RWPE1 (cell line): ENCODE measurements around the gene TPGS2.
A peak's percentile ranks its signal among the peaks of the same experiment; 100 is the strongest.
"Not testable (repeated sequence)": the region's sequence is repeated elsewhere in the genome, so short reads cannot be mapped to it uniquely, and the experiment has no call there.

Source experiments
- CTCF ChIA-PET: fragments of 350-600 bp; sonication (Branson Sonifier 250); formaldehyde crosslinking; extraction: SDS; loops from one replicate; lab custom pipeline; 2021; lab: Yijun Ruan, JAX
- POLR2A ChIA-PET: fragments of 400-600 bp; formaldehyde crosslinking; extraction: SDS; loops from one replicate; lab custom pipeline; 2020; ENCODE audit warnings: antibody characterized with exemption; ENCODE audit not compliant: low non-redundant PET; lab: Yijun Ruan, JAX
- DNase-seq: peaks from one replicate; pipeline ENCODE4 v3.0.0; 2012; ENCODE audit warnings: low spot score
- H3K27ac ChIP-seq: fragments of 450-650 bp; 2 replicates; pipeline ENCODE4 v1.5.1; 2017
- CTCF ChIP-seq: fragments of 450-650 bp; conservative IDR thresholded peaks from 2 replicates; pipeline ENCODE4 v1.5.1; 2017; ENCODE audit warnings: low read depth, mild to moderate bottlenecking

Gene TPGS2

GRCh38 chr18:36828630-36829361, at the start of gene TPGS2, which contains the start of gene KIAA1328:
TPGS2 (minus strand) TSS chr18:36829002; CDS start chr18:36828767, 235 bp downstream.
KIAA1328 (plus strand) TSS chr18:36829127; CDS start chr18:36829139, 12 bp downstream.
- POLR2A ChIA-PET: interaction anchor here (0.7 kb wide), 1 partner anchor 506 kb away, joined by 4 read pairs; no protein-coding TSS in a partner anchor

DNA sequence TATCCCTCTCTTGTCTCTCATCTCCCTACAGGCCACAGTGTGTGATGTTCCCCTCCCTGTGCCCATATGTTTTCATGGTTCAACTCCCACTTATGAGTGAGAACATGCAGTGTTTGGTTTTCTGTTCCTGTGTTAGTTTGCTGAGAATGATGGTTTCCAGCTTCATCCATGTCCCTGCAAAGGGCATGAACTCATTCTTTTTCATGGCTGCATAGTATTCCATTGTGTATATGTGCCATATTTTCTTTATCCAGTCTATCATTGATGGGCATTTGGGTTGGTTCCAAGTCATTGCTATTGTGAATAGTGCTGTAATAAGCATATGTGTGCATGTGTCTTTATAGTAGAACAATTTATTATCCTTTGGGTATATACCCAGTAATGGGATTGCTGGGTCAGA, 45.0 kb upstream of the TPGS2 start:
- CTCF ChIA-PET: interaction anchor here (0.7 kb wide), 1 partner anchor 66 kb away, joined by 3 read pairs; no protein-coding TSS in a partner anchor

More at GRCh38 chr18:36828630-36829361, at the start of gene TPGS2, which contains the start of gene KIAA1328:
- peak within 1 kb of the TSS; percentile 92 for H3K27ac ChIP-seq
- TF ChIP-seq CTCF: peak; percentile 60
- DNase-seq: peak; percentile 84
- CTCF ChIA-PET: interaction anchor here (0.5 to 0.6 kb wide), 2 partner anchors 78 to 732 kb away, joined by 3 read pairs; no protein-coding TSS in a partner anchor

GRCh38 chr18:36872329-36872728, 43.5 kb upstream of the TPGS2 start:
- ChIA-PET CTCF (no interaction called here), POLR2A (interaction anchor here (0.6 kb wide), 1 partner anchor 195 kb away, joined by 5 read pairs; no protein-coding TSS in a partner anchor)
- TF ChIP-seq CTCF: no peak

More for the DNA sequence above, 45.0 kb upstream of the TPGS2 start:
- H3K27ac ChIP-seq, DNase-seq, POLR2A ChIA-PET: not testable (repeated sequence)

DNA sequence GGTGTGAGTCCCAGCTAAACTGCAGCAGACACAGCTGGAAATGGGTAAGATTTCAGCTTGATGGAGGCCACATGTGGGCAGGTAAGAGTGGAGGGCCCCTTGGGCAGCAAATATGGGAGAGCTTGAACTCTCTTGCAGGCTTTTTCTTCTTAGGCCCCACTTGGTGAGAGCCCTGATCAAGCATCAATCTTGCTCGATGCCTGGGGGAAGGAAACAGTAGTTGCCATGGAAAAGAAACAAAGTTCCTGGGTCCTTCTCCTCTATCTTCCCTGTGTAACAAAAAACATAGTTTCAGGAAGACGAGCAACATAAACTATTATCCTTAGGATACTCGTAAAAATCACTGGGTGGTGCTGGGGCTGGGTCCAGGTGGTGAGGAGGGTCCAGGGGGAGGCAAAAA, 43.0 kb upstream of the TPGS2 start:
- ChIA-PET CTCF (interaction anchor here (0.6 kb wide), 1 partner anchor 57 kb away, joined by 8 read pairs; no protein-coding TSS in a partner anchor), POLR2A (interaction anchor here (0.6 kb wide), 1 partner anchor 195 kb away, joined by 5 read pairs; no protein-coding TSS in a partner anchor)
- no peak for DNase-seq
- H3K27ac ChIP-seq: no peak overlapping the region
- TF ChIP-seq CTCF: no peak

More at GRCh38 chr18:36872329-36872728, 43.5 kb upstream of the TPGS2 start:
- no peak for DNase-seq
- H3K27ac ChIP-seq: no peak overlapping the region

GRCh38 chr18:36867056-36867455, 38.3 kb upstream of the TPGS2 start:
- H3K27ac ChIP-seq: no peak overlapping the region
- ChIA-PET POLR2A (no interaction called here), CTCF (no interaction called here)
- no peak for TF ChIP-seq CTCF
- DNase-seq: no peak

DNA sequence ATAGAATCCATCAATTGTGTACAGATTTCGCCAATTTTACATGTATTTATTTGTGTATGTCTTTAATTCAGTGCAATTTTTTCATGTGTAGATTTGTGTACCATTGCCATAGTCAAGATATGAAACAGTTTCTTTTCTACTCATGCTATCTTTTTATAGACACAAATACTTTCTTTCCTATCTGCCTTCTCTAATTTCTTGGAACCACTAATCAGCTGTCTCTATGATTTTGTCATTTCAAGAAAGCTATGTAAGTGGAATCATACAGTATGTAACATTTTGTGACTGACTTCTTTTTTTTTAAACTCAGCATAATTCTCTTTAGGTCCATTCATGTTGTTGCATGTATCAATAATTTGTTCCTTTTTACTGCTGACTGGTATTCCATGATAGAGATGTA, 33.4 kb upstream of the TPGS2 start:
- CTCF ChIA-PET: no interaction called here
- no peak for TF ChIP-seq CTCF
- H3K27ac ChIP-seq: no peak overlapping the region
- POLR2A ChIA-PET: no interaction called here
- no peak for DNase-seq
